GM20000 (cell line): Measurements from ENCODE around the gene ZNF385C.

ENCODE experiments used
- DNase-seq: peaks from one replicate; pipeline ENCODE4 v3.0.0; 2012; ENCODE audit warnings: low spot score
- CTCF ChIP-seq: IDR thresholded peaks from 2 replicates; pipeline ENCODE4 v1.5.1; 2012; ENCODE audit warnings: mild to moderate bottlenecking, control low read depth; ENCODE audit errors: extremely low read depth, missing control alignments

ZNF385C gene

GRCh38 chr17:42090964-42091790, 7.1 kb downstream of the ZNF385C start:
- no peak for TF ChIP-seq CTCF
- DNase-seq, result no peak

GRCh38 chr17:42088736-42089135, 9.5 kb downstream of the ZNF385C start:
- TF ChIP-seq CTCF, result no peak
- no peak for DNase-seq

- no peak for TF ChIP-seq CTCF
- no peak for DNase-seq
Observed at GRCh38 chr17:42087736-42088705, 10.3 kb downstream of the ZNF385C start.

GRCh38 chr17:42087042-42087701, 11.1 kb downstream of the ZNF385C start:
- no peak for DNase-seq
- TF ChIP-seq CTCF, result no peak

GRCh38 chr17:42081516-42082129, 16.6 kb downstream of the ZNF385C start:
- TF ChIP-seq CTCF, result no peak
- no peak for DNase-seq

- TF ChIP-seq CTCF, result no peak
- DNase-seq, result no peak
Observed at GRCh38 chr17:42079541-42079940, 18.7 kb downstream of the ZNF385C start.
